Psoas muscle (tissue), 8 donors: Measurements from ENCODE around the gene SLC9C2. TPM values are rescaled to one million over a fixed set of nuclear protein-coding genes. Genes with fewer than 3 reads are reported as not detected.

Experiments used
- ATAC-seq, 4 donors: fragments of 200-7000 bp; cut with Tn5 transposase; one replicate each; pipeline ENCODE4 v1.9.1; 2020; ENCODE audit warnings: moderate library complexity in 3 of 4, mild to moderate bottlenecking in 2 of 4
- DNase-seq, 2 donors: peaks; one replicate each; pipeline ENCODE4 v3.0.0-alpha.2; 2020
- H3K27ac ChIP-seq: fragments of 200-600 bp; one replicate; pipeline ENCODE4 v1.8.0; 2022
- H3K27me3 ChIP-seq, 3 donors: fragments of 200-600 bp in 1 of 3; one replicate each; pipeline versions ENCODE4 v1.6.1 to v1.8.0; 2013 to 2022; ENCODE audit warnings: low read length in 2 of 3, mild to moderate bottlenecking in 2 of 3, moderate library complexity in 1 of 3; ENCODE audit not compliant: insufficient read depth in 3 of 3
- H3K36me3 ChIP-seq, 2 donors: fragments of 200-600 bp in 1 of 2; one replicate each; pipeline versions ENCODE4 v1.6.1 to v1.8.0; 2013 to 2022; ENCODE audit warnings: low read depth in 1 of 2, mild to moderate bottlenecking in 1 of 2, moderate library complexity in 1 of 2; ENCODE audit not compliant: insufficient read depth in 1 of 2
- H3K4me1 ChIP-seq: fragments of 200-600 bp; one replicate; pipeline ENCODE4 v1.8.0; 2022
- H3K4me3 ChIP-seq: fragments of 200-600 bp; one replicate; pipeline ENCODE4 v1.8.0; 2022; ENCODE audit warnings: mild to moderate bottlenecking
- H3K9me3 ChIP-seq: fragments of 200-600 bp; one replicate; pipeline ENCODE4 v1.8.0; 2022
- WGBS, 3 donors: extraction: QIAGEN DNeasy Blood & Tissue Kit; methylation state at CpG; one replicate each; pipeline versions ENCODE4 v1.1.6 to v1.1.7; 2013; 5-methylcytosine and 5-hydroxymethylcytosine counted together
- intact Hi-C, 2 donors: fragments of 100-400 bp; cut with DNase I; formaldehyde crosslinking; loops; one replicate each; pipeline versions ENCODE4 v1.11.0 to v1.14.2; 2022
- polyA plus RNA-seq, 3 donors: library from polyadenylated mRNA; stranded (reverse); fragments of 200-250 nt; gene quantifications; one replicate each; pipeline ENCODE4 v1.2.3, GENCODE V29; 2013
- total RNA-seq, 4 donors: library from RNA; stranded (reverse); fragmentation: NEBNext Ultra II Directional in 2 of 4; extraction: Animal tissue kit (Norgen Biotek cat#: 25700) in 2 of 4; gene quantifications; one replicate each; pipeline versions ENCODE4 v1.2.1 to v1.2.4, GENCODE V29; 2021 to 2023
- TF ChIP-seq, protein P1 (sequence below): fragments of 200-600 bp; IDR thresholded peaks from one replicate; pipeline ENCODE4 v1.8.0; 2022; ENCODE audit warnings: antibody characterized with exemption
- donor health status: healthy with polysubstance abuse.
- donor health status: DM: no; HTN: no; CAD: no; lungs with moderate emphysema.
- donor health status: Bipolar disorder and iron deficiency.
- donor health status: healthy.
- donor health status: DM: yes; HTN: yes; CAD: no.
- donor health status: DM: no; HTN: no; CAD: no.
- donor health status: DM: no; HTN: no; CAD: no.
- donor health status: DM: yes; HTN: yes; CAD: no.

The SLC9C2 gene
- total and polyA plus RNA-seq, 7 donors: not detected

GRCh38 chr1:173451981-173452380 is 150.9 kb downstream of the SLC9C2 start:
- peak overlapping the region; percentile 4 for H3K27ac ChIP-seq
- H3K9me3 ChIP-seq: no peaks in the 10 kb centered on the region
- H3K4me1 ChIP-seq: no peaks in the 10 kb centered on the region
- DNase-seq: no peak
- H3K36me3 ChIP-seq: no peaks in the 10 kb centered on the region
- no peak overlapping the region for H3K4me3 ChIP-seq
- WGBS, 3 donors: 18 to 31% (median 24%) methylated on average over 2 of the region's 2 CpGs
- intact Hi-C loops: no loop called here
- H3K27me3 ChIP-seq: no peaks in the 10 kb centered on the region
- ATAC-seq: peak; percentile 35 to 77 (median 49)
- TF ChIP-seq, protein P1, sequence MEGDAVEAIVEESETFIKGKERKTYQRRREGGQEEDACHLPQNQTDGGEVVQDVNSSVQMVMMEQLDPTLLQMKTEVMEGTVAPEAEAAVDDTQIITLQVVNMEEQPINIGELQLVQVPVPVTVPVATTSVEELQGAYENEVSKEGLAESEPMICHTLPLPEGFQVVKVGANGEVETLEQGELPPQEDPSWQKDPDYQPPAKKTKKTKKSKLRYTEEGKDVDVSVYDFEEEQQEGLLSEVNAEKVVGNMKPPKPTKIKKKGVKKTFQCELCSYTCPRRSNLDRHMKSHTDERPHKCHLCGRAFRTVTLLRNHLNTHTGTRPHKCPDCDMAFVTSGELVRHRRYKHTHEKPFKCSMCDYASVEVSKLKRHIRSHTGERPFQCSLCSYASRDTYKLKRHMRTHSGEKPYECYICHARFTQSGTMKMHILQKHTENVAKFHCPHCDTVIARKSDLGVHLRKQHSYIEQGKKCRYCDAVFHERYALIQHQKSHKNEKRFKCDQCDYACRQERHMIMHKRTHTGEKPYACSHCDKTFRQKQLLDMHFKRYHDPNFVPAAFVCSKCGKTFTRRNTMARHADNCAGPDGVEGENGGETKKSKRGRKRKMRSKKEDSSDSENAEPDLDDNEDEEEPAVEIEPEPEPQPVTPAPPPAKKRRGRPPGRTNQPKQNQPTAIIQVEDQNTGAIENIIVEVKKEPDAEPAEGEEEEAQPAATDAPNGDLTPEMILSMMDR: no peak

Other genes starting within 250 kb of the SLC9C2 start
- 100 to 1,000 TPM; 388 to 569 (median 532) TPM for gene PRDX6, start 125.7 kb downstream of the SLC9C2 start, total RNA-seq
- gene PRDX6, start 125.7 kb downstream of the SLC9C2 start, polyA plus RNA-seq: 100 to 1,000 TPM; 369 to 592 (median 472) TPM
- not detected for gene TEX50, start 32.3 kb upstream of the SLC9C2 start, total RNA-seq
- not detected for gene TEX50, start 32.3 kb upstream of the SLC9C2 start, polyA plus RNA-seq
- not detected for gene ANKRD45, start 66.8 kb upstream of the SLC9C2 start, total RNA-seq
- gene ANKRD45, start 66.8 kb upstream of the SLC9C2 start, polyA plus RNA-seq: under 1 TPM in 1 of 3 donors, not detected in 2; 0.05 TPM
- 10 to 100 TPM; 11.3 to 19.6 (median 15.7) TPM for gene KLHL20, start 111.9 kb upstream of the SLC9C2 start, total RNA-seq
- 10 to 100 TPM in 1 of 3 donors, 1 to 10 TPM in 2; 7.8 to 17.1 (median 8.8) TPM for gene KLHL20, start 111.9 kb upstream of the SLC9C2 start, polyA plus RNA-seq
- 10 to 100 TPM in 1 of 4 donors, 1 to 10 TPM in 3; 5.7 to 14.3 (median 6.7) TPM for gene DARS2, start 221.6 kb upstream of the SLC9C2 start, total RNA-seq
- 10 to 100 TPM in 1 of 3 donors, 1 to 10 TPM in 2; 4.5 to 12.7 (median 7.3) TPM for gene DARS2, start 221.6 kb upstream of the SLC9C2 start, polyA plus RNA-seq
- gene CENPL, start 221.8 kb upstream of the SLC9C2 start, total RNA-seq: 1 to 10 TPM; 2.1 to 6.7 (median 4.4) TPM
- 1 to 10 TPM; 2.9 to 7.0 (median 6.5) TPM for gene CENPL, start 221.8 kb upstream of the SLC9C2 start, polyA plus RNA-seq